NCI-H345 treated with DMSO at 0.1 percent for 48 hours (cell line): ENCODE results near the gene GJA8.
A peak's percentile ranks its signal among the peaks of the same experiment; 100 is the strongest.
"Not testable (repeated sequence)": the region's sequence is repeated elsewhere in the genome, so short reads cannot be mapped to it uniquely, and the experiment has no call there.

Source experiments
- DNase-seq: peaks from one replicate; lab custom pipeline; 2025; ENCODE audit not compliant: unreplicated experiment; lab: John Stamatoyannopoulos, UW

GJA8 gene

GRCh38 chr1:147927215-147927614 is 24.6 kb downstream of the GJA8 start:
- DNase-seq = not testable (repeated sequence)

GRCh38 chr1:147927689-147928088 is 25.1 kb downstream of the GJA8 start:
- DNase-seq = not testable (repeated sequence)

DNA sequence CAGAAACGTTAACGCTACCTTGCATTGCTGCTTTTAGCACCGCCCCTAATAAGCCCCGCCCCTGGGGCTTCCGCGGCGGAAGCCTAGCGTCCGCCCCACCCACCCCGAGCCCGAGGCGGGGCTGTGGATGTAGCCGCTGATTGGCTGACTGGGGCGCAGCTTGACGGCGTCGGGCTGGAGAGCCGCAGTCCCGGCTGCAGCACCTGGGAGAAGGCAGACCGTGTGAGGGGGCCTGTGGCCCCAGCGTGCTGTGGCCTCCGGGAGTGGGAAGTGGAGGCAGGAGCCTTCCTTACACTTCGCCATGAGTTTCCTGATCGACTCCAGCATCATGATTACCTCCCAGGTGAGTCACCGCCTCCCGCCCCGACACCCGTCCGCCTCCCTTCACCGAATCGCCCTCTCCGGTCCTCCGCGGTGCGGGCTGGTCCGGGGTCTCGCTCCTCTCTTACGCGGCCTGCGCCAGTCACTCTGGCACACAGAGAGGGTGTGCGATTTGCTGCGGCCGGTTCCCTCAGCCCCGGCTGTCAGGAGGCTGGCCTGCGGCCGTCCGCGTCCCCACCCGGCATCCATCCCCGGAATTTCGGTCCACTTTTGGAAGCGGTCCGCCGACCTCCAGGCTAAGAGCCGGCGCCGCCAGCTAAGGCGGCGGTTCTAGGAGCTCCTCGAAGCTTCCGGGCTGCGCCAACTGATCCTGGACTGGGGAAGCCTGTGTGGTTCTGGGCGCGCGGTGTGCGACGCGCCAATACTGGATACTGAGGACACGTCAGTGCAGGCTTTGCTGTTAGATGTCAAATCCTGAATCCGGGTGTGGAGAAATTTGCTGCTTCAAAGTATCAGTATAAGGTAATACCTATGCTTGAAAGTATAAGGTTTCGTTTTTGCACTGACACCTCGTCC is 25.9 kb downstream of the GJA8 start, which contains the start of gene GPR89B:
GPR89B (plus strand) TSS at position 185 of the 897 bp plus-strand sequence; CDS start at position 302, 117 bp downstream.
- peak; percentile 96 for DNase-seq

- DNase-seq = not testable (repeated sequence)
Measured at GRCh38 chr1:147931137-147931536, 28.5 kb downstream of the GJA8 start.

- DNase-seq = not testable (repeated sequence)
Measured at GRCh38 chr1:147935296-147935695, 32.7 kb downstream of the GJA8 start.

- not testable (repeated sequence) for DNase-seq
Measured at GRCh38 chr1:147940456-147940855, 37.9 kb downstream of the GJA8 start.

GRCh38 chr1:147942563-147942962 is 40.0 kb downstream of the GJA8 start:
- DNase-seq = not testable (repeated sequence)

DNA sequence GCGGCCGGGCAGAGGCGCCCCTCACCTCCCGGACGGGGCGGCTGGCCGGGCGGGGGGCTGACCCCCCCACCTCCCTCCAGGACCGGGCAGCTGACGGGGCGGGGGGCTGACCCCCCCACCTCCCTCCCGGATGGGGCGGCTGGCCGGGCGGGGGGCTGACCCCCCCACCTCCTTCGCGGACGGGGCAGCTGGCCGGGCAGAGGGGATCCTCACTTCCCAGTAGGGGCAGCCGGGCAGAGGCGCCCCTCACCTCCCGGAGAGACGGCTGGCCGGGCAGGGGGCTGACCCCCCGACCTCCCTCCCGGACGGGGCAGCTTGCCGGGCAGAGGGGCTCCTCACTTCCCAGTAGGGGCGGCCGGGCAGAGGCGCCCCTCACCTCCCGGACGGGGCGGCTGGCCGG is 46.9 kb downstream of the GJA8 start:
- not testable (repeated sequence) for DNase-seq
